Caco-2 (cell line): ENCODE results near the gene ZNF277. TPM values are rescaled to one million over a fixed set of nuclear protein-coding genes. Genes with fewer than 3 reads are reported as not detected.

ENCODE experiments used
- BruUV-seq: library from RNA; stranded (reverse); fragments of 400-500 nt; replicated peaks from 2 replicates; lab custom pipeline; 2021; lab: Mats Ljungman, UMichigan
- CTCF ChIA-PET: fragments of 300-600 bp; sonication (Branson Sonifier 250); formaldehyde crosslinking; loops from one replicate; lab custom pipeline; 2022; ENCODE audit warnings: antibody characterized with exemption; lab: Charles Lee
- POLR2A ChIA-PET: fragments of 300-600 bp; sonication (Branson Sonifier 250); formaldehyde crosslinking; loops from one replicate; lab custom pipeline; 2022; ENCODE audit warnings: antibody characterized with exemption; lab: Charles Lee
- DNase-seq, 2 experiments: peaks; one replicate each; pipeline versions ENCODE4 v3.0.0 to v3.0.0-alpha.2; 2020 to 2022
- H3K27me3 ChIP-seq: replicated peaks from 2 replicates; pipeline ENCODE4 v1.6.0; 2011; ENCODE audit warnings: low read length; ENCODE audit not compliant: control insufficient read depth, insufficient read depth
- H3K36me3 ChIP-seq: 2 replicates; pipeline ENCODE4 v1.5.1; 2011; ENCODE audit warnings: low read length; ENCODE audit not compliant: control insufficient read depth, insufficient read depth
- H3K4me1 ChIP-seq: fragments of 250-450 bp; sonication (Bioruptor Pico); 2 replicates; pipeline ENCODE4 v1.5.1; 2020; ENCODE audit warnings: mild to moderate bottlenecking
- H3K4me3 ChIP-seq: 2 replicates; pipeline ENCODE4 v1.5.1; 2011; ENCODE audit warnings: low read depth, mild to moderate bottlenecking, control low read depth, low read length
- H3K9me3 ChIP-seq: fragments of 250-450 bp; sonication (Bioruptor Pico); 2 replicates; pipeline ENCODE4 v1.5.1; 2020; ENCODE audit warnings: mild to moderate bottlenecking, moderate library complexity
- H3K27ac Mint-ChIP-seq: one replicate; pipeline ENCODE4 v1.8.0; 2022; ENCODE audit warnings: mixed read lengths; ENCODE audit not compliant: unreplicated experiment
- H3K27me3 Mint-ChIP-seq: one replicate; pipeline ENCODE4 v1.8.0; 2022; ENCODE audit warnings: mixed read lengths; ENCODE audit not compliant: insufficient read depth, unreplicated experiment
- H3K36me3 Mint-ChIP-seq: one replicate; pipeline ENCODE4 v1.8.0; 2022; ENCODE audit warnings: mild to moderate bottlenecking, mixed read lengths; ENCODE audit not compliant: insufficient read depth, unreplicated experiment
- H3K4me1 Mint-ChIP-seq: one replicate; pipeline ENCODE4 v1.8.0; 2022; ENCODE audit warnings: low read depth, mixed read lengths; ENCODE audit not compliant: unreplicated experiment
- H3K4me3 Mint-ChIP-seq: one replicate; pipeline ENCODE4 v1.8.0; 2022; ENCODE audit warnings: mild to moderate bottlenecking, moderate library complexity, mixed read lengths; ENCODE audit not compliant: unreplicated experiment
- H3K9me3 Mint-ChIP-seq: one replicate; pipeline ENCODE4 v1.8.0; 2022; ENCODE audit warnings: mixed read lengths; ENCODE audit not compliant: unreplicated experiment
- CTCF ChIP-seq, 2 experiments: fragments of 200-600 bp in 1 of 2; IDR thresholded peaks; 1 replicate in 1 of 2; 2 replicates in 1 of 2; pipeline versions ENCODE4 v1.5.1 to v1.8.0; 2011 to 2022; ENCODE audit warnings: antibody characterized with exemption in 1 of 2, control low read depth in 1 of 2, inconsistent platforms in 1 of 2, low read depth in 1 of 2, low read length in 1 of 2, mild to moderate bottlenecking in 1 of 2, moderate library complexity in 1 of 2; ENCODE audit not compliant: insufficient read depth in 1 of 2, severe bottlenecking in 1 of 2, unreplicated experiment in 1 of 2
- intact Hi-C: fragments of 100-400 bp; cut with micrococcal nuclease; formaldehyde crosslinking; loops from one replicate; pipeline ENCODE4 v1.10.0; 2022; ENCODE audit not compliant: unreplicated experiment
- total RNA-seq: library from RNA; stranded (reverse); gene quantifications from 2 replicates; pipeline ENCODE4 v1.2.3, GENCODE V29; 2022

Gene ZNF277
- total RNA-seq, 1 experiment from 2014 or later: 22.8 TPM

GRCh38 chr7:112226701-112227276 lies 20.3 kb downstream of the ZNF277 start:
- no peaks in the 10 kb centered on the region for H3K36me3 Mint-ChIP-seq
- Histone ChIP-seq H3K27me3 (no peaks in the 10 kb centered on the region), H3K9me3 (no peaks in the 10 kb centered on the region), H3K4me1 (no peaks in the 10 kb centered on the region), H3K4me3 (no peak overlapping the region), H3K36me3 (no peaks in the 10 kb centered on the region)
- H3K27ac Mint-ChIP-seq: no peak overlapping the region
- POLR2A ChIA-PET: no interaction called here
- no peak for TF ChIP-seq CTCF (IDR thresholded peaks at IDR 0.05; ENCODE audit: insufficient read depth in 1 of 2, low read depth in 1 of 2, low read length in 1 of 2, severe bottlenecking in 1 of 2, unreplicated experiment in 1 of 2)
- intact Hi-C loops: no loop called here
- DNase-seq: no peak
- no TSS peak for BruUV-seq
- H3K4me1 Mint-ChIP-seq: no peaks in the 10 kb centered on the region
- H3K4me3 Mint-ChIP-seq: no peak overlapping the region
- no peaks in the 10 kb centered on the region for H3K27me3 Mint-ChIP-seq
- no peaks in the 10 kb centered on the region for H3K9me3 Mint-ChIP-seq
- CTCF ChIA-PET: no interaction called here

- no TSS peak for BruUV-seq
- TF ChIP-seq CTCF (IDR thresholded peaks at IDR 0.05; ENCODE audit: insufficient read depth in 1 of 2, low read depth in 1 of 2, low read length in 1 of 2, severe bottlenecking in 1 of 2, unreplicated experiment in 1 of 2): no peak
- CTCF ChIA-PET: no interaction called here
- H3K27me3 ChIP-seq: no peaks in the 10 kb centered on the region
- H3K4me3 ChIP-seq: no peak overlapping the region
- H3K36me3 ChIP-seq: no peaks in the 10 kb centered on the region
- H3K9me3 Mint-ChIP-seq: no peaks in the 10 kb centered on the region
- intact Hi-C loops: no loop called here
- H3K9me3 ChIP-seq: no peaks in the 10 kb centered on the region
- POLR2A ChIA-PET: no interaction called here
- no peak for DNase-seq
- H3K4me1 ChIP-seq: no peaks in the 10 kb centered on the region
- no peak overlapping the region for H3K27ac Mint-ChIP-seq
- H3K36me3 Mint-ChIP-seq: no peaks in the 10 kb centered on the region
- H3K4me3 Mint-ChIP-seq: no peak overlapping the region
- no peaks in the 10 kb centered on the region for H3K4me1 Mint-ChIP-seq
- no peaks in the 10 kb centered on the region for H3K27me3 Mint-ChIP-seq
These were observed 22.1 kb downstream of the ZNF277 start for GRCh38 chr7:112228632-112229031.

- H3K27me3 Mint-ChIP-seq: no peaks in the 10 kb centered on the region
- Histone ChIP-seq H3K9me3 (no peaks in the 10 kb centered on the region), H3K36me3 (no peaks in the 10 kb centered on the region), H3K4me1 (peaks cover 11% of the 10 kb centered on the region), H3K27me3 (no peaks in the 10 kb centered on the region), H3K4me3 (no peak overlapping the region)
- H3K4me1 Mint-ChIP-seq: peaks cover 7% of the 10 kb centered on the region
- intact Hi-C loops: no loop called here
- DNase-seq: no peak
- H3K9me3 Mint-ChIP-seq: no peaks in the 10 kb centered on the region
- no peak overlapping the region for H3K27ac Mint-ChIP-seq
- H3K36me3 Mint-ChIP-seq: no peaks in the 10 kb centered on the region
- H3K4me3 Mint-ChIP-seq: no peak overlapping the region
- ChIA-PET CTCF (no interaction called here), POLR2A (no interaction called here)
- no peak for TF ChIP-seq CTCF (IDR thresholded peaks at IDR 0.05; ENCODE audit: insufficient read depth in 1 of 2, low read depth in 1 of 2, low read length in 1 of 2, severe bottlenecking in 1 of 2, unreplicated experiment in 1 of 2)
- BruUV-seq: no TSS peak
These were observed 25.9 kb downstream of the ZNF277 start for GRCh38 chr7:112232212-112232978.
